PFSK-1 (cell line): Measurements from ENCODE around the gene LIME1.

Source experiments
- POLR2AphosphoS5 ChIP-seq: IDR thresholded peaks from 2 replicates; pipeline ENCODE4 v1.6.1; 2012; ENCODE audit warnings: low read depth, mild to moderate bottlenecking, control low read depth, low read length, moderate library complexity
- REST ChIP-seq, 2 experiments: IDR thresholded peaks; 2 replicates each; pipeline versions ENCODE4 v1.6.1 to v1.8.0; 2011 to 2012; ENCODE audit warnings: low read depth in 2 of 2, low read length in 2 of 2, control low read depth in 1 of 2, inconsistent platforms in 1 of 2, mild to moderate bottlenecking in 1 of 2, moderate library complexity in 1 of 2; ENCODE audit not compliant: insufficient read depth in 1 of 2
- SIN3A ChIP-seq: IDR thresholded peaks from 2 replicates; pipeline ENCODE4 v1.6.1; 2012; ENCODE audit warnings: mild to moderate bottlenecking, low read length, moderate library complexity, borderline replicate concordance; ENCODE audit not compliant: insufficient read depth
- TAF1 ChIP-seq: IDR thresholded peaks from 2 replicates; pipeline ENCODE4 v1.6.1; 2012; ENCODE audit warnings: low read length, control low read depth, borderline replicate concordance; ENCODE audit not compliant: insufficient read depth

GRCh38 chr20:63783970-63784369 lies 47.5 kb downstream of the LIME1 start:
- TF ChIP-seq POLR2AphosphoS5 = no peak
- no peak for TF ChIP-seq REST (IDR thresholded peaks at IDR 0.05; ENCODE audit: insufficient read depth in 1 of 2, low read depth in 2 of 2, low read length in 2 of 2)
- TF ChIP-seq SIN3A = no peak
- TF ChIP-seq TAF1 = no peak
